ENCODE data around the gene PAK1. TPM values are rescaled to one million over a fixed set of nuclear protein-coding genes. Genes with fewer than 3 reads are reported as not detected.

Gene PAK1
- polyA plus RNA-seq, 3 donors = 128 to 195 (median 134) TPM

- peaks cover 27 to 34% of the 10 kb centered on the region in 2 donors for H3K4me1 ChIP-seq (ENCODE audit: control insufficient read depth in 1 of 2, insufficient read depth in 2 of 2, low read length in 2 of 2)
- peak; percentile 30 to 38 (median 37) for DNase-seq
- Mint-ChIP-seq H3K4me1 (peaks cover 31% of the 10 kb centered on the region), H3K27me3 (ENCODE audit: low read depth in 3 of 3) (no peaks in the 10 kb centered on the region), H3K36me3 (no peaks in the 10 kb centered on the region), H3K4me3 (peak overlapping the region; percentile 42 to 80), H3K27ac (peak overlapping the region; percentile 49 to 94 (median 91)), H3K9me3 (peaks cover 0 to 2% (median 0%) of the 10 kb centered on the region in 7 donors)
- H3K27ac ChIP-seq (ENCODE audit: low read depth in 1 of 2, low read length in 2 of 2) = peak overlapping the region in 1 of 2 donors; percentile 67
- intact Hi-C loops (cut with micrococcal nuclease) = no loop called here
- no peaks in the 10 kb centered on the region for H4K20me1 ChIP-seq (ENCODE audit: insufficient read depth, low read length)
- peak overlapping the region; percentile 31 for H2AFZ ChIP-seq (ENCODE audit: insufficient read depth, low read depth, low read length, poor library complexity, severe bottlenecking)
- no peaks in the 10 kb centered on the region for H3K36me3 ChIP-seq (replicated peaks in 1 of 2; ENCODE audit: control insufficient read depth in 1 of 2, insufficient read depth in 2 of 2, low read length in 2 of 2)
- H3K4me2 ChIP-seq (replicated peaks; ENCODE audit: extremely low read depth, low read length, poor library complexity, severe bottlenecking) = peak overlapping the region; percentile 41
- no peak overlapping the region for H3K9ac ChIP-seq (ENCODE audit: insufficient read depth, low read length, poor library complexity, severe bottlenecking)
- no peaks in the 10 kb centered on the region for H3K9me3 ChIP-seq (replicated peaks in 1 of 2; ENCODE audit: control insufficient read depth in 1 of 2, insufficient read depth in 1 of 2, low read length in 2 of 2)
- H3K79me2 ChIP-seq (ENCODE audit: insufficient read depth, low read length) = peaks cover 8% of the 10 kb centered on the region
- H3K4me3 ChIP-seq (replicated peaks in 1 of 3; ENCODE audit: low read depth in 2 of 3, low read length in 3 of 3) = peak overlapping the region in 2 of 3 experiments; percentile 33 to 52
- TF ChIP-seq, protein P1, sequence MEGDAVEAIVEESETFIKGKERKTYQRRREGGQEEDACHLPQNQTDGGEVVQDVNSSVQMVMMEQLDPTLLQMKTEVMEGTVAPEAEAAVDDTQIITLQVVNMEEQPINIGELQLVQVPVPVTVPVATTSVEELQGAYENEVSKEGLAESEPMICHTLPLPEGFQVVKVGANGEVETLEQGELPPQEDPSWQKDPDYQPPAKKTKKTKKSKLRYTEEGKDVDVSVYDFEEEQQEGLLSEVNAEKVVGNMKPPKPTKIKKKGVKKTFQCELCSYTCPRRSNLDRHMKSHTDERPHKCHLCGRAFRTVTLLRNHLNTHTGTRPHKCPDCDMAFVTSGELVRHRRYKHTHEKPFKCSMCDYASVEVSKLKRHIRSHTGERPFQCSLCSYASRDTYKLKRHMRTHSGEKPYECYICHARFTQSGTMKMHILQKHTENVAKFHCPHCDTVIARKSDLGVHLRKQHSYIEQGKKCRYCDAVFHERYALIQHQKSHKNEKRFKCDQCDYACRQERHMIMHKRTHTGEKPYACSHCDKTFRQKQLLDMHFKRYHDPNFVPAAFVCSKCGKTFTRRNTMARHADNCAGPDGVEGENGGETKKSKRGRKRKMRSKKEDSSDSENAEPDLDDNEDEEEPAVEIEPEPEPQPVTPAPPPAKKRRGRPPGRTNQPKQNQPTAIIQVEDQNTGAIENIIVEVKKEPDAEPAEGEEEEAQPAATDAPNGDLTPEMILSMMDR (IDR thresholded peaks at IDR 0.05) = no peak
- no peaks in the 10 kb centered on the region for H3K27me3 ChIP-seq (ENCODE audit: control insufficient read depth in 2 of 2, insufficient read depth in 2 of 2, low read length in 2 of 2)
- WGBS (ENCODE audit: insufficient coverage) = no CpG with 5 or more reads among the region's 3 CpGs
These were observed 54.8 kb downstream of the PAK1 start for GRCh38 chr11:77418971-77419597.

GRCh38 chr11:77418155-77418970, 55.5 kb downstream of the PAK1 start:
- Mint-ChIP-seq H3K36me3 (no peaks in the 10 kb centered on the region), H3K27me3 (ENCODE audit: low read depth in 3 of 3) (peaks cover 0 to 1% (median 0%) of the 10 kb centered on the region in 3 donors), H3K4me1 (peaks cover 33% of the 10 kb centered on the region), H3K27ac (peak overlapping the region; percentile 49 to 94 (median 91)), H3K4me3 (peak overlapping the region; percentile 42 to 80), H3K9me3 (peaks cover 0 to 2% (median 0%) of the 10 kb centered on the region in 7 donors)
- TF ChIP-seq, protein P1 (IDR thresholded peaks at IDR 0.05) = no peak
- H3K9ac ChIP-seq (ENCODE audit: insufficient read depth, low read length, poor library complexity, severe bottlenecking) = no peak overlapping the region
- H3K9me3 ChIP-seq (replicated peaks in 1 of 2; ENCODE audit: control insufficient read depth in 1 of 2, insufficient read depth in 1 of 2, low read length in 2 of 2) = no peaks in the 10 kb centered on the region
- H4K20me1 ChIP-seq (ENCODE audit: insufficient read depth, low read length) = no peaks in the 10 kb centered on the region
- H3K36me3 ChIP-seq (replicated peaks in 1 of 2; ENCODE audit: control insufficient read depth in 1 of 2, insufficient read depth in 2 of 2, low read length in 2 of 2) = no peaks in the 10 kb centered on the region
- peak overlapping the region in 1 of 2 donors; percentile 67 for H3K27ac ChIP-seq (ENCODE audit: low read depth in 1 of 2, low read length in 2 of 2)
- H3K79me2 ChIP-seq (ENCODE audit: insufficient read depth, low read length) = peaks cover 8% of the 10 kb centered on the region
- H3K27me3 ChIP-seq (ENCODE audit: control insufficient read depth in 2 of 2, insufficient read depth in 2 of 2, low read length in 2 of 2) = no peaks in the 10 kb centered on the region
- WGBS (ENCODE audit: insufficient coverage) = no CpG with 5 or more reads among the region's 3 CpGs
- H3K4me2 ChIP-seq (replicated peaks; ENCODE audit: extremely low read depth, low read length, poor library complexity, severe bottlenecking) = peak overlapping the region; percentile 41
- peaks cover 27 to 34% of the 10 kb centered on the region in 2 donors for H3K4me1 ChIP-seq (ENCODE audit: control insufficient read depth in 1 of 2, insufficient read depth in 2 of 2, low read length in 2 of 2)
- DNase-seq = peak; percentile 40 to 57 (median 52)
- peak overlapping the region; percentile 31 for H2AFZ ChIP-seq (ENCODE audit: insufficient read depth, low read depth, low read length, poor library complexity, severe bottlenecking)
- H3K4me3 ChIP-seq (replicated peaks in 1 of 3; ENCODE audit: low read depth in 2 of 3, low read length in 3 of 3) = peak overlapping the region in 2 of 3 experiments; percentile 33 to 52
- intact Hi-C loops (cut with micrococcal nuclease) = no loop called here
